ENCODE data around the gene WDR27. TPM values are rescaled to one million over a fixed set of nuclear protein-coding genes. Genes with fewer than 3 reads are reported as not detected.

WDR27 gene
- polyA plus RNA-seq, 3 donors: 0.95 to 20.5 (median 2.0) TPM

DNA sequence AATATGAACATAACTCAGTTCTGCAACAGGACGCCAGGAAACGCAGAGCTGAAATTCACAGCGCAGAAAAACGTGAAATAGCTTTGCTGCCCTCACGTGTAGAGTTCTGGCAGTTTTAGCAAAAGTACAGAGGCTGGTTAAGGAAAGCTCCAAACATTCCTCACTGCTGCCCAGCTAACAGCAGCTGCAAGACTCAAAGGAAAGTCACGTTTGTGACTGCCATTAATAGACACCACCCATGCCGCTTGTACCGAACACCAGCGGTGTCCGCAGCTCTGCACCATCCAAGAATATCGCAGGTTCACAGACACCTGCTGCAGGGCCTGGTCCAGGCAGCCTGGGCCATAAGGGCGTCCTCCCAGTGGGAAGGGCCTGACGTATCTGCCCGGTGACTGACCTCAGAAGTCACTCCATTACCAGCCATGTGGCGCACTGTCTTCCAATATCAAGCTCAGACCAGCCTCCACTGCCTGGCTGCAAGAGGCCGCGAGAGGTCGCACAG, 61.4 kb downstream of the WDR27 start:
- Histone ChIP-seq H4K20me1 (ENCODE audit: insufficient read depth, low read length) (no peaks in the 10 kb centered on the region), H3K4me1 (ENCODE audit: control insufficient read depth in 1 of 2, insufficient read depth in 2 of 2, low read length in 2 of 2) (no peaks in the 10 kb centered on the region), H3K4me2 (replicated peaks; ENCODE audit: extremely low read depth, low read length, poor library complexity, severe bottlenecking) (no peak overlapping the region), H3K36me3 (replicated peaks in 1 of 2; ENCODE audit: control insufficient read depth in 1 of 2, insufficient read depth in 2 of 2, low read length in 2 of 2) (no peaks in the 10 kb centered on the region), H3K9me3 (replicated peaks in 1 of 2; ENCODE audit: control insufficient read depth in 1 of 2, insufficient read depth in 1 of 2, low read length in 2 of 2) (no peaks in the 10 kb centered on the region), H2AFZ (ENCODE audit: insufficient read depth, low read depth, low read length, poor library complexity, severe bottlenecking) (no peak overlapping the region), H3K27me3 (ENCODE audit: control insufficient read depth in 2 of 2, insufficient read depth in 2 of 2, low read length in 2 of 2) (no peaks in the 10 kb centered on the region), H3K27ac (ENCODE audit: low read depth in 1 of 2, low read length in 2 of 2) (no peak overlapping the region), H3K79me2 (ENCODE audit: insufficient read depth, low read length) (no peaks in the 10 kb centered on the region), H3K9ac (ENCODE audit: insufficient read depth, low read length, poor library complexity, severe bottlenecking) (no peak overlapping the region), H3K4me3 (replicated peaks in 1 of 3; ENCODE audit: low read depth in 2 of 3, low read length in 3 of 3) (no peak overlapping the region)
- Mint-ChIP-seq H3K9me3 (peaks cover 0 to 2% (median 0%) of the 10 kb centered on the region in 7 donors), H3K27ac (no peak overlapping the region), H3K4me1 (no peaks in the 10 kb centered on the region), H3K27me3 (ENCODE audit: low read depth in 3 of 3) (peaks cover 0 to 1% (median 0%) of the 10 kb centered on the region in 3 donors), H3K4me3 (no peak overlapping the region), H3K36me3 (peaks cover 3 to 4% of the 10 kb centered on the region in 2 donors)
- intact Hi-C loops (cut with micrococcal nuclease): no loop called here
- DNase-seq: no peak
- 100% methylated on average over 9 of the region's 18 CpGs for WGBS (ENCODE audit: insufficient coverage)
- TF ChIP-seq, protein P1, sequence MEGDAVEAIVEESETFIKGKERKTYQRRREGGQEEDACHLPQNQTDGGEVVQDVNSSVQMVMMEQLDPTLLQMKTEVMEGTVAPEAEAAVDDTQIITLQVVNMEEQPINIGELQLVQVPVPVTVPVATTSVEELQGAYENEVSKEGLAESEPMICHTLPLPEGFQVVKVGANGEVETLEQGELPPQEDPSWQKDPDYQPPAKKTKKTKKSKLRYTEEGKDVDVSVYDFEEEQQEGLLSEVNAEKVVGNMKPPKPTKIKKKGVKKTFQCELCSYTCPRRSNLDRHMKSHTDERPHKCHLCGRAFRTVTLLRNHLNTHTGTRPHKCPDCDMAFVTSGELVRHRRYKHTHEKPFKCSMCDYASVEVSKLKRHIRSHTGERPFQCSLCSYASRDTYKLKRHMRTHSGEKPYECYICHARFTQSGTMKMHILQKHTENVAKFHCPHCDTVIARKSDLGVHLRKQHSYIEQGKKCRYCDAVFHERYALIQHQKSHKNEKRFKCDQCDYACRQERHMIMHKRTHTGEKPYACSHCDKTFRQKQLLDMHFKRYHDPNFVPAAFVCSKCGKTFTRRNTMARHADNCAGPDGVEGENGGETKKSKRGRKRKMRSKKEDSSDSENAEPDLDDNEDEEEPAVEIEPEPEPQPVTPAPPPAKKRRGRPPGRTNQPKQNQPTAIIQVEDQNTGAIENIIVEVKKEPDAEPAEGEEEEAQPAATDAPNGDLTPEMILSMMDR (IDR thresholded peaks at IDR 0.05): no peak

DNA sequence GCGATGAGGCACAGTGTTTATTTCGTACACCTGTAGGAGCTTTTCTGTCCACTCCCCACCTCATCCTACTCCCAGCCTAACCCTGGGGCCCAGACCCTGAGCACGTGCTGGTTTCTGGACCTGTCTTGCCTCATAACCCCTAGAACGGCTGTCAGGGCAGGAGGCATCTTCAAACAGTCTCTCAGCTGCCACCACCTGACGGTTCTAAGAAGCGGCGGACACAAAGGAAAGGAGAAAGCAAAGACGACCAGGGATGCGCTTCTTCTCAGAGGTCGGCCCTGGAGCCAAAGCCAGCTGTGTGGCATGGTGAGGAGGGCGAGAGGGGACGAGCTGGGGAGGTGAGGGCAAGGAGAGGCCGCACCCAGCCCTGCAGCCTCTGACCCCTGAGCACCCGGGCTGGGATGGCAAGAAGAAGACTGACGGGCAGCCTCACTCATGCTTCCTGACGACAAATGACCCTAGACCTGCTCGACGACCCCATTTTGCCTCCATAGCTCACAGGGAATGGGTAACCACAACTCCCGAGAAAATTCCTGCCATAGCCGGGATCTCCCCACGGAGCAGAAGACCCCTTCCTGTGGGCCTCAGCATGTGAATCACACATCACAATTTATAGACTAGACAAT, 62.1 kb downstream of the WDR27 start:
- no peak overlapping the region for H3K27ac ChIP-seq (ENCODE audit: low read depth in 1 of 2, low read length in 2 of 2)
- peaks cover 0 to 2% (median 0%) of the 10 kb centered on the region in 7 donors for H3K9me3 Mint-ChIP-seq
- WGBS (ENCODE audit: insufficient coverage): 97% methylated on average over 20 of the region's 21 CpGs
- no peaks in the 10 kb centered on the region for H3K9me3 ChIP-seq (replicated peaks in 1 of 2; ENCODE audit: control insufficient read depth in 1 of 2, insufficient read depth in 1 of 2, low read length in 2 of 2)
- H3K27me3 Mint-ChIP-seq (ENCODE audit: low read depth in 3 of 3): peaks cover 0 to 1% (median 0%) of the 10 kb centered on the region in 3 donors
- TF ChIP-seq, protein P1 (IDR thresholded peaks at IDR 0.05): no peak
- no peak for DNase-seq
- no peaks in the 10 kb centered on the region for H4K20me1 ChIP-seq (ENCODE audit: insufficient read depth, low read length)
- H3K9ac ChIP-seq (ENCODE audit: insufficient read depth, low read length, poor library complexity, severe bottlenecking): no peak overlapping the region
- intact Hi-C loops (cut with micrococcal nuclease): no loop called here
- H3K4me3 ChIP-seq (replicated peaks in 1 of 3; ENCODE audit: low read depth in 2 of 3, low read length in 3 of 3): no peak overlapping the region
- H3K36me3 Mint-ChIP-seq: peaks cover 3 to 4% of the 10 kb centered on the region in 2 donors
- H3K4me3 Mint-ChIP-seq: no peak overlapping the region
- no peaks in the 10 kb centered on the region for H3K4me1 Mint-ChIP-seq
- H3K36me3 ChIP-seq (replicated peaks in 1 of 2; ENCODE audit: control insufficient read depth in 1 of 2, insufficient read depth in 2 of 2, low read length in 2 of 2): no peaks in the 10 kb centered on the region
- H3K79me2 ChIP-seq (ENCODE audit: insufficient read depth, low read length): no peaks in the 10 kb centered on the region
- H3K4me1 ChIP-seq (ENCODE audit: control insufficient read depth in 1 of 2, insufficient read depth in 2 of 2, low read length in 2 of 2): no peaks in the 10 kb centered on the region
- no peak overlapping the region for H2AFZ ChIP-seq (ENCODE audit: insufficient read depth, low read depth, low read length, poor library complexity, severe bottlenecking)
- no peaks in the 10 kb centered on the region for H3K27me3 ChIP-seq (ENCODE audit: control insufficient read depth in 2 of 2, insufficient read depth in 2 of 2, low read length in 2 of 2)
- H3K4me2 ChIP-seq (replicated peaks; ENCODE audit: extremely low read depth, low read length, poor library complexity, severe bottlenecking): no peak overlapping the region
- no peak overlapping the region for H3K27ac Mint-ChIP-seq

Measured in CD14-positive monocyte (primary cell).